Thoracic aorta (tissue), 2 donors: Measurements from ENCODE around the gene ARMC9. TPM values are rescaled to one million over a fixed set of nuclear protein-coding genes. Genes with fewer than 3 reads are reported as not detected.
"Not testable (repeated sequence)": the region's sequence is repeated elsewhere in the genome, so short reads cannot be mapped to it uniquely, and the experiment has no call there.

Experiments
- ATAC-seq: fragments of 150-250 bp; one replicate; pipeline ENCODE4 v1.8.0; 2017; ENCODE audit warnings: low read depth; ENCODE audit not compliant: insufficient number of reproducible peaks, low FRiP score
- DNase-seq: peaks from one replicate; pipeline ENCODE4 v3.0.0-alpha.2; 2020; ENCODE audit warnings: low spot score
- H3K27ac ChIP-seq, 2 donors: fragments of 200-600 bp; sonication (generic); 1 replicate in 1 of 2; 2 replicates in 1 of 2; pipeline ENCODE4 v1.5.1; 2016; ENCODE audit warnings: mild to moderate bottlenecking in 2 of 2, moderate library complexity in 2 of 2
- H3K27me3 ChIP-seq: fragments of 200-600 bp; sonication (generic); replicated peaks from 2 replicates; pipeline ENCODE4 v1.6.0; 2016; ENCODE audit warnings: mild to moderate bottlenecking; ENCODE audit not compliant: insufficient read depth
- H3K36me3 ChIP-seq: fragments of 200-600 bp; sonication (generic); one replicate; pipeline ENCODE4 v1.5.1; 2016
- H3K4me1 ChIP-seq, 2 donors: fragments of 200-600 bp; sonication (generic); 1 replicate in 1 of 2; 2 replicates in 1 of 2; pipeline versions ENCODE4 v1.5.1 to v1.6.0; 2016; ENCODE audit warnings: low read depth in 2 of 2, mild to moderate bottlenecking in 1 of 2; ENCODE audit not compliant: control insufficient read depth in 1 of 2
- H3K4me3 ChIP-seq: fragments of 200-600 bp; sonication (generic); 2 replicates; pipeline ENCODE4 v1.5.1; 2016; ENCODE audit warnings: mild to moderate bottlenecking
- H3K9me3 ChIP-seq: fragments of 200-600 bp; sonication (generic); 2 replicates; pipeline ENCODE4 v1.5.1; 2016
- total RNA-seq, 2 donors: library from RNA; depleted of rRNA; stranded (reverse); fragments of >200 nt; gene quantifications; one replicate each; pipeline versions ENCODE4 v1.1.0 to v1.2.3, GENCODE V29; 2016
- TF ChIP-seq, protein P1 (sequence below): fragments of 200-600 bp; sonication (generic); IDR thresholded peaks from one replicate; pipeline ENCODE4 v1.5.1; 2019; ENCODE audit warnings: antibody characterized with exemption

The ARMC9 gene
- total RNA-seq, 2 donors from 2014 or later = 68.5 to 103 TPM

DNA sequence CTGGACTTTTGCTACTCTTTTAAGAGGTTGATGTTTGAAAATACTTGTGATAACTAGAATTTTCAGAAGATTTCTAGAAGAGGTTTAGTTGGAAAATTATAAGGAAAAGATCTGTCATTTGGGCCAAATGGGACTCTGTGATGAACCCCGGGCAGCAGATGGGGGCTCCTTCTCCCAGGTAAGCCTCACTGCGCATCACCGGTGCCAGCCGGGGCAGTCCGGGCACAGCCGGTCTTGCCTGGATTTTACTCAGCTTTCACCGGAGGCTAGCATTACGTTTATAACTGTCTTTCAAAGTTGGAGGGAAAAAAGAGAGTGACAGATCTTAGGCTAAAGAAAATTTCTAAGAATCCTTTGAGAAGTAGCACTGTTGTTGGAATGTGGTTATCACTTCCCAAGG is 99.7 kb downstream of the ARMC9 start:
- H3K4me3 ChIP-seq = no peak overlapping the region
- TF ChIP-seq, protein P1, sequence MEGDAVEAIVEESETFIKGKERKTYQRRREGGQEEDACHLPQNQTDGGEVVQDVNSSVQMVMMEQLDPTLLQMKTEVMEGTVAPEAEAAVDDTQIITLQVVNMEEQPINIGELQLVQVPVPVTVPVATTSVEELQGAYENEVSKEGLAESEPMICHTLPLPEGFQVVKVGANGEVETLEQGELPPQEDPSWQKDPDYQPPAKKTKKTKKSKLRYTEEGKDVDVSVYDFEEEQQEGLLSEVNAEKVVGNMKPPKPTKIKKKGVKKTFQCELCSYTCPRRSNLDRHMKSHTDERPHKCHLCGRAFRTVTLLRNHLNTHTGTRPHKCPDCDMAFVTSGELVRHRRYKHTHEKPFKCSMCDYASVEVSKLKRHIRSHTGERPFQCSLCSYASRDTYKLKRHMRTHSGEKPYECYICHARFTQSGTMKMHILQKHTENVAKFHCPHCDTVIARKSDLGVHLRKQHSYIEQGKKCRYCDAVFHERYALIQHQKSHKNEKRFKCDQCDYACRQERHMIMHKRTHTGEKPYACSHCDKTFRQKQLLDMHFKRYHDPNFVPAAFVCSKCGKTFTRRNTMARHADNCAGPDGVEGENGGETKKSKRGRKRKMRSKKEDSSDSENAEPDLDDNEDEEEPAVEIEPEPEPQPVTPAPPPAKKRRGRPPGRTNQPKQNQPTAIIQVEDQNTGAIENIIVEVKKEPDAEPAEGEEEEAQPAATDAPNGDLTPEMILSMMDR = no peak
- peaks cover 9% of the 10 kb centered on the region for H3K36me3 ChIP-seq
- no peaks in the 10 kb centered on the region for H3K27me3 ChIP-seq
- no peaks in the 10 kb centered on the region for H3K9me3 ChIP-seq
- H3K27ac ChIP-seq = no peak overlapping the region
- no peak for ATAC-seq
- peaks cover 0 to 17% of the 10 kb centered on the region in 2 donors for H3K4me1 ChIP-seq
- no peak for DNase-seq

DNA sequence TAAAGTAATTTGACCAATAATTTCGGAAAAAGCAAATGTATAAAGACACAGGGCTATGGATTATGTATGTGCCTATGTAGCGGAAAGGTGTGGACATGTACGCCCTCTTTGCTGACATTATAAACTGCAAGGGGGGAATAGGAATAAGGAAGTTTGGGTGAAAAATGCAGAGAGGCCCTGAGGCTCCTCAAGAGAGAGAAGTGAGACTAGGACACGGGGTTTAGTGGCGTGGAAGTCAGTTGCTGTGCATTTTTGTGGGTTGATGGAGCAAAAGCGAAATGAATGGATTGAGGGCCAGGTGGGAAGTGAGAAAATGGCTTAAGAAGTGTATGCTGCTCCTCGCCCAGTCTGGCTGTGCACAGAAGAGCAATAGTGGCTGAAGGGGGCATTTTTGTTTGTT is 100.8 kb downstream of the ARMC9 start:
- no peak for ATAC-seq
- Histone ChIP-seq H3K27ac (peak overlapping the region in 1 of 2 donors; percentile 9), H3K9me3 (no peaks in the 10 kb centered on the region), H3K4me1 (peaks cover 0 to 17% of the 10 kb centered on the region in 2 donors), H3K4me3 (no peak overlapping the region), H3K27me3 (no peaks in the 10 kb centered on the region), H3K36me3 (peaks cover 9% of the 10 kb centered on the region)
- TF ChIP-seq, protein P1 = no peak
- DNase-seq = no peak

DNA sequence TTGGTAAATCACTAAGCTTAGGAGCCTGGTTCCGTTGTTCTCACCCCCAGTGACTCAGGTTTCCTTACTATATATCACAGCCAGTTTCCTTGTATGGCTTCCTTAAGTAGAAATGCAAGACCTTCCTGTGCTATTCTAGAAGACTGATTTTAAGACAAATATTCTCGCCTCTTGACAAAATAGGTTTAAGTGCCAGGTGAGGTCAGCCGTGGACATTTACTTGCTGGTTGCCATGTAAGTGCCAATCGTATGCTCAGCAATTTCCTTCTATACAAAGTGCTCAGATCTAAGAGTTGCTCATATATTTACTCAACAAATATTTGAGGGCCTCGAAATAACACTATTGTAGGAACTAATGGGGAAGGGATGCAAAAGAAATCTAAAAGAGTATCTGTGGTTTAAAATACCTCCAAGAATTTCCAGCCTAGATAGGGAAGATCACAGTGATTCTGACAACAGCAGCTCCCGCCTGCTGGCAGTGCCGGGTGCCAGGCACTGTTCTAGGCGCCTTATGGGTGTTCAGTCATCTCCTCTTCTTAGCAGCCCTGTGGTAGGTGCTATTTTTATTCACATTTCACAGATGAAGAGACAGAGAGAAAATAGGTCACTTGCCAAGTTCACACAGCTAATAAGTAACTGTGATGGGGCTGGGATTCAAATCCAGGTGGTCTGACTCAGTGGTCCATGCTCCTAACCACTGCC is 101.7 kb downstream of the ARMC9 start:
- Histone ChIP-seq H3K27ac (peak overlapping the region in 1 of 2 donors; percentile 23), H3K9me3 (no peaks in the 10 kb centered on the region), H3K36me3 (peaks cover 8% of the 10 kb centered on the region), H3K27me3 (no peaks in the 10 kb centered on the region), H3K4me3 (no peak overlapping the region), H3K4me1 (peaks cover 0 to 20% of the 10 kb centered on the region in 2 donors)
- DNase-seq = no peak
- TF ChIP-seq, protein P1 = no peak
- ATAC-seq = no peak

DNA sequence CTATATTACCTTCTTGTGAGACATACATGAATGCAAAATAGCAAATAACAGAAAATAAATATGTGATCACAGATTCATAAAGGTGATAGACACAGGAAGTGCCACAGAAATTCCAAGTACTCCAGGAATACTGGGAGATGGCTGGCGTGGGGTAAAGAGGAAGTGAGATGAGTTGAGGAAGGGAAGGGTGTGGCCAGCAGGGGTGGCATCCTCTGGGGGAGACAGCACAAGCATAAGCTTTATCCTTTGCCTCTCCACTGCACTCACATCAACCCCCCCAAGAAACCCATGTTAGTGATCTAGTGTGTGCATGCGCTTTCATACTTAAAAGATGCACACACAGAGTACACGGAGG is 102.3 kb downstream of the ARMC9 start:
- Histone ChIP-seq H3K9me3 (no peaks in the 10 kb centered on the region), H3K27me3 (no peaks in the 10 kb centered on the region), H3K36me3 (peaks cover 3% of the 10 kb centered on the region), H3K4me3 (no peak overlapping the region), H3K27ac (no peak overlapping the region), H3K4me1 (peaks cover 0 to 25% of the 10 kb centered on the region in 2 donors)
- TF ChIP-seq, protein P1 = no peak
- DNase-seq (no peak), ATAC-seq (no peak)

DNA sequence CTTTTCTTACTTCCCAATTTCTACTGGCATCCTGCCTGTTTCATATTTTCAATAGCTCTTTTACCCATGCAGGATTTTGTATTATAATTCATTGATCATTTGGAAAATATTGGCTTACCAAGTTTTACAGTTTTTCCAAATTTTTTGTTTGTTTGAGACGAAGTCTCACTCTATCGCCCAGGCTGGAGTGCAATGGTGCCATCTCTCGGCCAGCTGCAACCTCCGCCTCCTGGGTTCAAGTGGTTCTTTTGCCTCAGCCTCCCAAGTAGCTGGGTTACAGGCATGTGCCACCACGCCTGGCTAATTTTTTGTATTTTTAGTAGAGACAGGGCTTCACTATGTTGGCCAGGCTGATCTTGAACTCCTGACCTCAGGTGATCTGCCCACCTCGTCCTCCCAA is 105.8 kb downstream of the ARMC9 start:
- not testable (repeated sequence) for H3K36me3 ChIP-seq

DNA sequence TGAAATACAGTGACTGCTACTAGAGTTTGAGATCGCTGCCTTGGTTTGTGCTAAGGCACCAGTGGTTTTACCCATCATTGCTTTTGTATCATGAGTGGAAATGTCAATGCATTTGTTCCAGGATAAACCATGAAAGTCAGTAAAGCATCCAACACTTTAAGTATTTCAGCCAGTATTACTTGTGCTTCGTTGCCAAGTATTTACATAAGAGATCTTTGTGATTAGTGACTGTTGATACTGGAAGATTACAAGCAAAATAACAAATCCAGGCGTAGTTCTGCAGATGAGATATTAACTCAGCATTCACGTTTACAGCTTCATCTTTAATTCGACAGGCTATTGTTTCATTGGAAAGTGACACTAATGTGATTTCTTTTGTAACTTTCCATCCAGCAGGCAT is 106.8 kb downstream of the ARMC9 start:
- Histone ChIP-seq H3K36me3 (no peaks in the 10 kb centered on the region), H3K27ac (no peak overlapping the region), H3K4me1 (peaks cover 0 to 29% of the 10 kb centered on the region in 2 donors), H3K9me3 (no peaks in the 10 kb centered on the region), H3K4me3 (no peak overlapping the region), H3K27me3 (no peaks in the 10 kb centered on the region)
- TF ChIP-seq, protein P1 = no peak
- DNase-seq (no peak), ATAC-seq (no peak)

More for the DNA sequence above, 105.8 kb downstream of the ARMC9 start:
- peaks cover 0 to 39% of the 10 kb centered on the region in 2 donors for H3K4me1 ChIP-seq
- H3K27me3 ChIP-seq, H3K4me3 ChIP-seq, DNase-seq, H3K9me3 ChIP-seq, ATAC-seq, H3K27ac ChIP-seq: not testable (repeated sequence)
